WTC11 (cell line): Measurements from ENCODE around the gene AOC1. TPM values are rescaled to one million over a fixed set of nuclear protein-coding genes. Genes with fewer than 3 reads are reported as not detected.

Source experiments
- ATAC-seq: fragments of 200-7000 bp; cut with Tn5 transposase; 2 replicates; pipeline ENCODE4 v1.10.0; 2021; ENCODE audit warnings: mild to moderate bottlenecking, moderate library complexity
- CTCF ChIA-PET: fragments of 300-600 bp; sonication (Branson Sonifier 250); formaldehyde crosslinking; loops from one replicate; lab custom pipeline; 2021; ENCODE audit warnings: antibody characterized with exemption; lab: Charles Lee
- POLR2A ChIA-PET: fragments of 350-600 bp; sonication (Branson Sonifier 250); formaldehyde crosslinking; loops from one replicate; lab custom pipeline; 2021; ENCODE audit warnings: antibody characterized with exemption; lab: Charles Lee
- DNase-seq: peaks from one replicate; pipeline ENCODE4 v3.0.0; 2021; ENCODE audit warnings: low spot score
- H3K27ac Mint-ChIP-seq: 2 replicates; pipeline ENCODE4 v1.8.0; 2021; ENCODE audit warnings: mixed read lengths
- H3K27me3 Mint-ChIP-seq: 2 replicates; pipeline ENCODE4 v1.8.0; 2021; ENCODE audit warnings: low read depth, mild to moderate bottlenecking, moderate library complexity, mixed read lengths
- H3K36me3 Mint-ChIP-seq: 2 replicates; pipeline ENCODE4 v1.8.0; 2021; ENCODE audit warnings: mixed read lengths
- H3K4me1 Mint-ChIP-seq: 2 replicates; pipeline ENCODE4 v1.8.0; 2022; ENCODE audit warnings: mixed read lengths
- H3K4me3 Mint-ChIP-seq: 2 replicates; pipeline ENCODE4 v1.8.0; 2021; ENCODE audit warnings: mild to moderate bottlenecking, moderate library complexity, mixed read lengths
- H3K9me3 Mint-ChIP-seq: 2 replicates; pipeline ENCODE4 v1.8.0; 2021; ENCODE audit warnings: mixed read lengths
- AFF4 ChIP-seq: sonication (generic); formaldehyde crosslinking; IDR thresholded peaks from 2 replicates; pipeline ENCODE4 v1.8.1; 2023; ENCODE audit warnings: mild to moderate bottlenecking, missing genetic modification reagents, borderline replicate concordance
- ARID4B ChIP-seq: sonication (generic); formaldehyde crosslinking; IDR thresholded peaks from 2 replicates; pipeline ENCODE4 v1.8.0; 2023; ENCODE audit warnings: missing genetic modification reagents, mild to moderate bottlenecking, borderline replicate concordance
- E2F5 ChIP-seq: sonication (generic); formaldehyde crosslinking; IDR thresholded peaks from 2 replicates; pipeline ENCODE4 v1.8.1; 2022; ENCODE audit warnings: mild to moderate bottlenecking, moderate library complexity, missing genetic modification reagents
- ESRRA ChIP-seq: sonication (generic); formaldehyde crosslinking; IDR thresholded peaks from 2 replicates; pipeline ENCODE4 v1.8.1; 2022; ENCODE audit warnings: mild to moderate bottlenecking, missing genetic modification reagents, borderline replicate concordance
- ETV6 ChIP-seq: sonication (generic); formaldehyde crosslinking; IDR thresholded peaks from 2 replicates; pipeline ENCODE4 v1.8.1; 2022; ENCODE audit warnings: mild to moderate bottlenecking, missing genetic modification reagents
- IRF2 ChIP-seq: sonication (generic); formaldehyde crosslinking; IDR thresholded peaks from 2 replicates; pipeline ENCODE4 v1.8.0; 2022; ENCODE audit warnings: low read depth, missing genetic modification reagents, borderline replicate concordance
- KAT7 ChIP-seq: sonication (generic); formaldehyde crosslinking; IDR thresholded peaks from 2 replicates; pipeline ENCODE4 v1.8.1; 2023; ENCODE audit warnings: missing genetic modification reagents, mild to moderate bottlenecking, borderline replicate concordance
- SP1 ChIP-seq: sonication (generic); formaldehyde crosslinking; conservative IDR thresholded peaks from 2 replicates; pipeline ENCODE4 v1.8.1; 2022; ENCODE audit warnings: missing genetic modification reagents
- STAT6 ChIP-seq: sonication (generic); formaldehyde crosslinking; conservative IDR thresholded peaks from 2 replicates; pipeline ENCODE4 v1.8.1; 2023; ENCODE audit warnings: mild to moderate bottlenecking, low read depth, missing genetic modification reagents, moderate library complexity
- USF2 ChIP-seq: sonication (generic); formaldehyde crosslinking; IDR thresholded peaks from 2 replicates; pipeline ENCODE4 v1.8.1; 2023; ENCODE audit warnings: mild to moderate bottlenecking, missing genetic modification reagents, moderate library complexity
- ZNF317 ChIP-seq: sonication (generic); formaldehyde crosslinking; IDR thresholded peaks from 2 replicates; pipeline ENCODE4 v1.8.1; 2023; ENCODE audit warnings: low read depth, mild to moderate bottlenecking, moderate library complexity, missing genetic modification reagents, borderline replicate concordance
- ZNF396 ChIP-seq: fragments of 250-450 bp; sonication (Bioruptor Pico); IDR thresholded peaks from 2 replicates; pipeline ENCODE4 v1.8.0; 2021; ENCODE audit warnings: mild to moderate bottlenecking, moderate library complexity, borderline replicate concordance
- ZNF532 ChIP-seq: fragments of 250-450 bp; sonication (Bioruptor Pico); IDR thresholded peaks from 2 replicates; pipeline ENCODE4 v1.9.0; 2021; ENCODE audit warnings: mild to moderate bottlenecking, borderline replicate concordance
- ZNF671 ChIP-seq: fragments of 250-450 bp; sonication (Bioruptor Pico); IDR thresholded peaks from 2 replicates; pipeline ENCODE4 v1.8.0; 2021; ENCODE audit warnings: mild to moderate bottlenecking
- total RNA-seq: library from RNA; stranded (reverse); gene quantifications from 3 replicates; pipeline ENCODE4 v1.2.3, GENCODE V29; 2021

The AOC1 gene
- total RNA-seq, 1 experiment from 2014 or later: 0.17 TPM

GRCh38 chr7:150805864-150806263, 46.5 kb upstream of the AOC1 start:
- ATAC-seq: no peak
- peaks cover 52% of the 10 kb centered on the region for H3K27me3 Mint-ChIP-seq
- no peak for DNase-seq
- 0 out of 2 replicates have a peak, but pooled peaks cover 3% of the 10 kb centered on the region for H3K4me1 Mint-ChIP-seq
- H3K4me3 Mint-ChIP-seq: no peak overlapping the region
- ChIA-PET CTCF (no interaction called here), POLR2A (no interaction called here)
- no peak overlapping the region for H3K27ac Mint-ChIP-seq
- TF ChIP-seq KAT7 (CRISPR knock-in tag) (no peak), AFF4 (no peak), ARID4B (CRISPR knock-in tag) (no peak), ZNF396 (CRISPR knock-in tag) (no peak), E2F5 (CRISPR knock-in tag) (no peak), IRF2 (CRISPR knock-in tag) (no peak), ZNF532 (CRISPR knock-in tag) (no peak), USF2 (CRISPR knock-in tag) (no peak), ZNF317 (CRISPR knock-in tag) (no peak), ZNF671 (CRISPR knock-in tag) (no peak), SP1 (CRISPR knock-in tag) (no peak), ESRRA (no peak), STAT6 (no peak), ETV6 (no peak)
- H3K9me3 Mint-ChIP-seq: peaks cover 28% of the 10 kb centered on the region
- H3K36me3 Mint-ChIP-seq: peaks cover 15% of the 10 kb centered on the region
